ENCODE results near the gene BCKDHA. TPM values are rescaled to one million over a fixed set of nuclear protein-coding genes. Genes with fewer than 3 reads are reported as not detected.
"Not testable (repeated sequence)": the region's sequence is repeated elsewhere in the genome, so short reads cannot be mapped to it uniquely, and the experiment has no call there.

BCKDHA gene
- total and polyA plus RNA-seq, 12 donors = 19.5 to 74.6 (median 42.5) TPM

GRCh38 chr19:41434450-41434849 lies 36.8 kb downstream of the BCKDHA start:
- H3K27me3 ChIP-seq = no peaks in the 10 kb centered on the region
- H3K4me3 ChIP-seq = no peak overlapping the region
- intact Hi-C loops (cut with DNase I) = loop anchor here in 6 of 10 donors (5.0 to 10.0 kb wide), 6 partner anchors 37 to 230 kb away; partner anchors contain the start of genes BCKDHA (in 2 of the 6), EXOSC5 (in 2 of the 6), CCDC97 (in 1 of the 6) and TGFB1 (in 1 of the 6)
- no peak for DNase-seq
- WGBS, 2 donors = 76 to 86% methylated on average over 5 of the region's 5 CpGs
- H3K9me3 ChIP-seq = no peaks in the 10 kb centered on the region
- peaks cover 0 to 80% (median 14%) of the 10 kb centered on the region in 9 donors for H3K36me3 ChIP-seq
- TF ChIP-seq, protein P1, sequence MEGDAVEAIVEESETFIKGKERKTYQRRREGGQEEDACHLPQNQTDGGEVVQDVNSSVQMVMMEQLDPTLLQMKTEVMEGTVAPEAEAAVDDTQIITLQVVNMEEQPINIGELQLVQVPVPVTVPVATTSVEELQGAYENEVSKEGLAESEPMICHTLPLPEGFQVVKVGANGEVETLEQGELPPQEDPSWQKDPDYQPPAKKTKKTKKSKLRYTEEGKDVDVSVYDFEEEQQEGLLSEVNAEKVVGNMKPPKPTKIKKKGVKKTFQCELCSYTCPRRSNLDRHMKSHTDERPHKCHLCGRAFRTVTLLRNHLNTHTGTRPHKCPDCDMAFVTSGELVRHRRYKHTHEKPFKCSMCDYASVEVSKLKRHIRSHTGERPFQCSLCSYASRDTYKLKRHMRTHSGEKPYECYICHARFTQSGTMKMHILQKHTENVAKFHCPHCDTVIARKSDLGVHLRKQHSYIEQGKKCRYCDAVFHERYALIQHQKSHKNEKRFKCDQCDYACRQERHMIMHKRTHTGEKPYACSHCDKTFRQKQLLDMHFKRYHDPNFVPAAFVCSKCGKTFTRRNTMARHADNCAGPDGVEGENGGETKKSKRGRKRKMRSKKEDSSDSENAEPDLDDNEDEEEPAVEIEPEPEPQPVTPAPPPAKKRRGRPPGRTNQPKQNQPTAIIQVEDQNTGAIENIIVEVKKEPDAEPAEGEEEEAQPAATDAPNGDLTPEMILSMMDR (IDR thresholded peaks at IDR 0.05) = no peak
- H3K4me1 ChIP-seq = peaks cover 5 to 51% (median 27%) of the 10 kb centered on the region in 9 donors
- no peak for ATAC-seq
- no peak overlapping the region for H3K27ac ChIP-seq

GRCh38 chr19:41435376-41435775 lies 37.8 kb downstream of the BCKDHA start:
- 93 to 99% methylated on average over 11 of the region's 11 CpGs for WGBS, 2 donors
- intact Hi-C loops (cut with DNase I) = loop anchor here in 4 of 10 donors (5.0 to 10.0 kb wide), 5 partner anchors 38 to 231 kb away; partner anchors contain the start of genes BCKDHA (in 2 of the 4), EXOSC5 (in 2 of the 4), CCDC97 (in 1 of the 4) and TGFB1 (in 1 of the 4)
- H3K4me3 ChIP-seq, ATAC-seq, H3K27me3 ChIP-seq, DNase-seq, H3K27ac ChIP-seq, H3K9me3 ChIP-seq: not testable (repeated sequence)
- H3K36me3 ChIP-seq = peaks cover 0 to 75% (median 14%) of the 10 kb centered on the region in 9 donors
- H3K4me1 ChIP-seq = peaks cover 5 to 56% (median 27%) of the 10 kb centered on the region in 9 donors

- Histone ChIP-seq H3K27me3 (no peaks in the 10 kb centered on the region), H3K27ac (no peak overlapping the region), H3K36me3 (peaks cover 0 to 68% (median 14%) of the 10 kb centered on the region in 9 donors), H3K4me3 (no peak overlapping the region), H3K4me1 (peaks cover 5 to 51% (median 22%) of the 10 kb centered on the region in 9 donors), H3K9me3 (no peaks in the 10 kb centered on the region)
- TF ChIP-seq, protein P1 (IDR thresholded peaks at IDR 0.05) = no peak
- DNase-seq (no peak), ATAC-seq (no peak)
- WGBS, 2 donors = 94 to 97% methylated on average over 19 of the region's 19 CpGs
- intact Hi-C loops (cut with DNase I) = loop anchor here in 4 of 10 donors (5.0 to 10.0 kb wide), 5 partner anchors 39 to 231 kb away; partner anchors contain the start of genes BCKDHA (in 2 of the 4), EXOSC5 (in 2 of the 4), CCDC97 (in 1 of the 4) and TGFB1 (in 1 of the 4)
These were observed 38.5 kb downstream of the BCKDHA start for GRCh38 chr19:41435936-41436673.

GRCh38 chr19:41436674-41436951 lies 39.0 kb downstream of the BCKDHA start:
- ATAC-seq (no peak), DNase-seq (no peak)
- TF ChIP-seq, protein P1 (IDR thresholded peaks at IDR 0.05) = no peak
- Histone ChIP-seq H3K4me1 (peaks cover 5 to 46% (median 17%) of the 10 kb centered on the region in 9 donors), H3K27ac (no peak overlapping the region), H3K4me3 (no peak overlapping the region), H3K27me3 (no peaks in the 10 kb centered on the region), H3K36me3 (peaks cover 0 to 63% (median 14%) of the 10 kb centered on the region in 9 donors), H3K9me3 (no peaks in the 10 kb centered on the region)
- intact Hi-C loops (cut with DNase I) = loop anchor here in 4 of 10 donors (5.0 to 10.0 kb wide), 5 partner anchors 39 to 232 kb away; partner anchors contain the start of genes BCKDHA (in 2 of the 4), EXOSC5 (in 2 of the 4), CCDC97 (in 1 of the 4) and TGFB1 (in 1 of the 4)

All from heart right ventricle (tissue), 16 donors.